GM19025 (cell line): ENCODE results near the gene RPL36A.

Experiments
- ATAC-seq: cut with Tn5 transposase; IDR thresholded peaks from one replicate; pipeline ENCODE4 v1.9.1; 2021; ENCODE audit warnings: mild to moderate bottlenecking, low read depth, moderate library complexity; ENCODE audit not compliant: unreplicated experiment

The RPL36A gene

GRCh38 chrX:101390664-101391525 lies at the start of gene RPL36A:
Gene RPL36A (plus strand): TSS chrX:101391011. CDS start chrX:101391044, 33 bp downstream.
- ATAC-seq, result peak; percentile 77

- no peak for ATAC-seq
Observed at GRCh38 chrX:101347859-101348451, 42.9 kb upstream of the RPL36A start.

GRCh38 chrX:101348452-101349192 lies 42.2 kb upstream of the RPL36A start, which contains the start of gene TIMM8A:
Gene TIMM8A (minus strand): TSS chrX:101348742. CDS start chrX:101348664, 78 bp downstream.
- peak; percentile 99 for ATAC-seq

GRCh38 chrX:101349193-101349562 lies 41.6 kb upstream of the RPL36A start:
- no peak for ATAC-seq

- ATAC-seq, result no peak
Observed at GRCh38 chrX:101357166-101357795, 33.5 kb upstream of the RPL36A start.

GRCh38 chrX:101359966-101360365 lies 30.8 kb upstream of the RPL36A start:
- ATAC-seq, result no peak

- ATAC-seq, result no peak
Observed at GRCh38 chrX:101360390-101360789, 30.4 kb upstream of the RPL36A start.

GRCh38 chrX:101362116-101362515 lies 28.7 kb upstream of the RPL36A start:
- ATAC-seq, result no peak

GRCh38 chrX:101362757-101363156 lies 28.1 kb upstream of the RPL36A start:
- ATAC-seq, result no peak

GRCh38 chrX:101365301-101365795 lies 25.5 kb upstream of the RPL36A start:
- no peak for ATAC-seq

GRCh38 chrX:101368800-101369199 lies 22.0 kb upstream of the RPL36A start:
- no peak for ATAC-seq

- no peak for ATAC-seq
Observed at GRCh38 chrX:101369687-101370086, 21.1 kb upstream of the RPL36A start.

- no peak for ATAC-seq
Observed at GRCh38 chrX:101370888-101371504, 19.8 kb upstream of the RPL36A start.

- no peak for ATAC-seq
Observed at GRCh38 chrX:101377547-101377946, 13.3 kb upstream of the RPL36A start.

- peak; percentile 68 for ATAC-seq
Observed at GRCh38 chrX:101383679-101384205, 7.1 kb upstream of the RPL36A start.

- ATAC-seq, result no peak
Observed at GRCh38 chrX:101385026-101385684, 5.7 kb upstream of the RPL36A start.

GRCh38 chrX:101385795-101386541 lies 4.8 kb upstream of the RPL36A start, which contains the start of gene BTK:
Gene BTK (minus strand): TSS chrX:101386191. CDS start chrX:101375284, 10,907 bp downstream.
- peak; percentile 49 for ATAC-seq

- ATAC-seq, result no peak
Observed at GRCh38 chrX:101386542-101386885, 4.3 kb upstream of the RPL36A start.

- ATAC-seq, result no peak
Observed at GRCh38 chrX:101388604-101389003, 2.2 kb upstream of the RPL36A start.
